ENCODE measurements around the gene PHKB.

DNA sequence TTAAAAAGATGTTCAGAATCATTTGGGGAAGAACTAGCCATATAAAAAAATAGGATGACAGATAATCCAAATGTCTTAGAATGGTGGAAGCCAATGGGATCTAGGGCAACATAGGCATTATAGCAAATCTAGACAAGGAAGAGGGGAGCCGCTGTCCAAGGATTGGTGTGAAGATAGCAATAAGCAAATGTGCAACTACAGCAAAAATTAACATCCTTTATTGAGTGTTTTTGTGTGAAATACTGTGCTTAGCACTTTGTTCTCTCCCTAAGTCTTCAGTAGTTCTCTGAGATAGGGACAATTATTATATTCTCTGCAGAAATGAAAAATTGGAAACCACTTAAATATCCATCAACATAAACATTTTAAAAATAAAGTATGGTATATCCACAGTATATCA is 177.0 kb downstream of the PHKB start:
- TF ChIP-seq, protein P1, sequence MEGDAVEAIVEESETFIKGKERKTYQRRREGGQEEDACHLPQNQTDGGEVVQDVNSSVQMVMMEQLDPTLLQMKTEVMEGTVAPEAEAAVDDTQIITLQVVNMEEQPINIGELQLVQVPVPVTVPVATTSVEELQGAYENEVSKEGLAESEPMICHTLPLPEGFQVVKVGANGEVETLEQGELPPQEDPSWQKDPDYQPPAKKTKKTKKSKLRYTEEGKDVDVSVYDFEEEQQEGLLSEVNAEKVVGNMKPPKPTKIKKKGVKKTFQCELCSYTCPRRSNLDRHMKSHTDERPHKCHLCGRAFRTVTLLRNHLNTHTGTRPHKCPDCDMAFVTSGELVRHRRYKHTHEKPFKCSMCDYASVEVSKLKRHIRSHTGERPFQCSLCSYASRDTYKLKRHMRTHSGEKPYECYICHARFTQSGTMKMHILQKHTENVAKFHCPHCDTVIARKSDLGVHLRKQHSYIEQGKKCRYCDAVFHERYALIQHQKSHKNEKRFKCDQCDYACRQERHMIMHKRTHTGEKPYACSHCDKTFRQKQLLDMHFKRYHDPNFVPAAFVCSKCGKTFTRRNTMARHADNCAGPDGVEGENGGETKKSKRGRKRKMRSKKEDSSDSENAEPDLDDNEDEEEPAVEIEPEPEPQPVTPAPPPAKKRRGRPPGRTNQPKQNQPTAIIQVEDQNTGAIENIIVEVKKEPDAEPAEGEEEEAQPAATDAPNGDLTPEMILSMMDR (conservative IDR thresholded peaks at IDR 0.05), result no peak
- no peak for TF ChIP-seq EZH2 (IDR thresholded peaks at IDR 0.05; ENCODE audit: low read depth)

All from PC-9 (cell line).